ENCODE data around the gene TMEM123.

TMEM123 gene

DNA sequence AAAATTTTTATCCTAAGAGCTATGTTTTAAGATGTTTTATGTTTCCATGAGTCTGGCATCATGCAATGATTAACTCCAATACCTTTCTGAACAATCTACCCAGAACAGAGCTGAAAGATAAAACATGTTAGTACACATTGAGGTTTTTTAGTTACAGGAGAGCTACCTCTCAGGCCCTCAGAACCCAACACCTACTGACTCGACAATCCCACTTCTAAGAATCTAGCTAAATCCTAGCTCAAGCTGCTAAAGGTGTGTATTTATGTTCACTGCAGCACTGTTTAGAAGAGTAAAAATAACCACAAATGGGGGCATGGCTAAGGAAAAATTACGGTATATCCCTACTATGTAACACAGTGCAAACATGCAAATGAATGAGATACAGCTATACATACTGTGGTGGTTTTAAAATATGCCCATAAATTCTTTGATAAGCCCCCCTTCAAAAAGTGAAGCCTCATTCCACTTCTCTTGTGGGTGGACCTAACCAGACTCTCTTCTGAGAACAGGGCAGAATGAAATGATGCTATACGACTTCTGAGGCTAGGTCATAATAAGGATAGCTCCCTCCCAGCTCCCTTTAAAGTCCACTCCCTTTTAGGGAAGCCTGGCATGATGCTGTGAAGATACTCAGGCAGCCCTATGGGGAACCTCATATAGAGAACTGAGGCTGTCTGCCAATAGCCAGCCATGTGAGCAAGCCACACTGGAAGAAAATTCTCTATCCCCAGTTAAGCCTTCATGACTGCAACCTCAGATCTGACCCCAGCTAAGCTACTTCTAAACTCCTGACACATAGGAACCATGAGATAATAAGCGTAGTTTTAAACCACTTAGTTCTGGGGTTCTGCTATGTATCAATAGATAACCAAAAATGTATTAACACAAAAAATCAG lies 29.5 kb downstream of the TMEM123 start:
- no peak for DNase-seq

- DNase-seq: peak; percentile 27
These were observed 31.3 kb downstream of the TMEM123 start for GRCh38 chr11:102421261-102421660.

- no peak for DNase-seq
These were observed 32.0 kb downstream of the TMEM123 start for GRCh38 chr11:102420547-102420946.

DNA sequence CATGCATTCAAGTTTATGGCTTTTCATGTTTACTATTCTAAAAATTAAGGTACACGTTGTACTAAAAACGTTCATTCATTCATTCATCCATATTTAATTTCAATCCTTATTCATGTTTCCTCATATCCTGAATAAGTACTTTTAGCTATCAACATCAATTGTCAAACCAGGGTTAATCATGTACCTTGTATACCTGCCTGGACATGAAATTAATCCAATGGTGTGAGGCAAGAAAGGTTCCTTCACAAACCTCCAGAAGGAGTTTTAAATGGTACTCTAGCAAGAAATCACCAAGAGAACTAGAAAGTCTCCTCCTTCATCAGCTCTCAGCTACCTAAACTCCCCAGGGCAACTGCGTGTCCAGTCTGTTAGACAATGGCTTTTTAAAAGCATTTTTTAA lies 33.4 kb downstream of the TMEM123 start:
- no peak for DNase-seq

GRCh38 chr11:102416976-102417375 lies 35.6 kb downstream of the TMEM123 start:
- no peak for DNase-seq

GRCh38 chr11:102415304-102415916 lies 37.2 kb downstream of the TMEM123 start:
- no peak for DNase-seq

DNA sequence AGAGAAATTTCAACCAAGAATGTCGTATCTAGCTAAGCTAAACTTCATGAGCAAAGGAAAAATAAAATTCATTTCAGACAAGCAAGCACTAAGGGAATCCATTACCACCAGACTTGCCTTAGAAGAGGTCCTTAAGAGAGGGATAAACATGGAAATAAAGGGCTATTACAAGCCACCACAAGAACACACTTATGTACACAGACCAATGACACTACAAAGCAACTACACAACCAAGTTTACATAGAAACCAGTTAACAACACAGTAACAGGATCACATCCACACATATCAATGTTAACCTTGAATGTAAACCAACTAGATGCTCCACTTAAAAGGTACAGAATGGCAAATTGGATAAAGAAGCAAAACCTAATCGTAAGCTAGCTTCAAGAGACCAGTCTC lies 38.0 kb downstream of the TMEM123 start:
- DNase-seq: no peak

DNA sequence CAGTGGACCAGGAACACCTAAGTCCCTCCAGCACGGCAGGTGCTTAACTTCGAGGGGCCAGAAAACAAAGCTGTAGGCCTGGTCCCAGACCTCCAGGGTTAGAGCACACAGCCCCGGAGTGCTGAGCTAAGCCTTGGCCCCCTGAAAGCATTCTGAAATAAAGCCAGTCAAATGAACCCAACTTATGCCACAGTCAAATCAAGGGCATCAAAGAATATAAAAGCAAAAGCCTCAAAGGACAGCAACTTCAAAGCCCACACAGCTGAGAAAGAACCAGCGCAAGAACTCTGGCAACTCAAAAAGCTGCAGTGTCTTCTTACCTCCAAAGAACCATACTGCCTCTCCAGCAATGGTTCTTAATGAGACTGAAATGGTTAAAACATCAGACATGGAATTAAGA lies 39.1 kb downstream of the TMEM123 start:
- DNase-seq: peak; percentile 38

DNA sequence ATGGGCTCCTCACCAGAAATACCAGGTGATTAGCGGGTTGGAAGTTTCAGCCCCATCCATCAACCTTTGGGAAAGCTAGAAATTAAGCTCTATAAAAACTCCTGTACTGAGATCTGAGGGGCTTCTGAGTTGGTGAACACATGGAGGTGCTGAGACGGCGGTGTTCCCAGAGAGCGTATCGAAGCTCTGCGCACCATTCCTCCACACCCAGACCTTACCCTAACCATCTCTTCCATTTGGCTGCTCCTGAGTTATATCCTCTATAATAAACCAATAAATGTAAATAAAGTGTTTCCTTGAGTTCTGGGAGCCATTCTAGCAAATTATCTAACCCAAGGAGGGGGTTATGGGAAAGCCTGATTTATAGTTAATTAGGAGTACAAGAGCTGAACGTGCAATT lies 41.4 kb downstream of the TMEM123 start:
- DNase-seq: no peak

- no peak for DNase-seq
These were observed 42.2 kb downstream of the TMEM123 start for GRCh38 chr11:102410382-102410784.

- DNase-seq: no peak
These were observed 44.2 kb downstream of the TMEM123 start for GRCh38 chr11:102408339-102408738.

DNA sequence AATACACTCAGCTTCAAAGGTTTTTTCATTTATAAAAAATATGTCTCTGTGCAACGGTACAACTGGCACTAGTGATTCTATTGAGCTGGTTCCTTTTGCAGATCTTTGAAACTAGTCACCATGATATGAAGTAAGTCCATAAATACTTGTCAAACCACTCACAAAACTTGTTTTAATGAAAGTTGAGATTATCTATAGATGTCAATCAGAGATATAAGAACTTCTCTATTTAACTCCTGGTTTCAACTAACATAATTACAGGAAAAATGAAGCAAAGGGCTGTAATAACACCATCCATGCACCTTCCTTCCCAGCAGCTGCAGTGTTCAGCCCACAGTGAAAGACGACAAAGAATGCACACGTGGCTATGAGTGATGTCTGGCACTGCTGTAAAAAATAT lies 44.7 kb downstream of the TMEM123 start:
- DNase-seq: no peak

DNA sequence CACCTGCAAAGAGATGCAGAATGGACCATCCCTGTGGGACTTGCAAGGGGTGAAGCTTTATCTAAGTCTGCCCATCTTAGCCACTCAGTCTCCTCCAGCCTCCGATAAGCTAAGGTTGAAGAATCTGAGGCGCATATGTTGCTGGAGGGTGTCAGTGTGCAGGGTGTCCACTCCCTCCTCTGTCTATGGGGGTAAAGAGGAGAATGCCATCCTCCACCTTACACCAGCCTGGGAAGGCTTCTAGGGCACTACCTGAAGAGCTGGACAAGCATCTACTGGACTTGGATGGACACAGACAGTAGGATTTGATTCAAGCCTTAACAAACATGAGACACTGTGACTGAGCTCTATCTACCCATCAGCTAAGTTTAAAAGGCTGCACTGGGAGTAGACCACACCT lies 46.5 kb downstream of the TMEM123 start:
- DNase-seq: no peak

DNA sequence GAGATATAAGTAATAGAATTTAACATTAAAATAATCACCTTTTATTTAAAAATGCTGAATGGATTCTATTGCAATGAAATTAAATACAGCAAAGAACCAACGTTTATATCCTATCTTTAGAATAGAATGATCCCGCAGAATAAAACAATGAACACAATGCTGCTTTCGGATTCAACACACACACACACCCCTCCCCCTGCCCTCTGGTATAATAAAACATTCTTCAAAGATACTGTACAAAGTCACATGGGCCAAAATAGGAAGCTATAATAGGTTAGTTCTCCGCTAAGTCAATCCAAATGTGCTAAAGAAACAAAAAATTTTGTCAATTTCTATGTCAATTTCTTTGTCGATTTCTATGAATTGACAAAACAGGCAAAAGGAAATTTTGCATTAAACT lies 47.1 kb downstream of the TMEM123 start:
- no peak for DNase-seq

DNA sequence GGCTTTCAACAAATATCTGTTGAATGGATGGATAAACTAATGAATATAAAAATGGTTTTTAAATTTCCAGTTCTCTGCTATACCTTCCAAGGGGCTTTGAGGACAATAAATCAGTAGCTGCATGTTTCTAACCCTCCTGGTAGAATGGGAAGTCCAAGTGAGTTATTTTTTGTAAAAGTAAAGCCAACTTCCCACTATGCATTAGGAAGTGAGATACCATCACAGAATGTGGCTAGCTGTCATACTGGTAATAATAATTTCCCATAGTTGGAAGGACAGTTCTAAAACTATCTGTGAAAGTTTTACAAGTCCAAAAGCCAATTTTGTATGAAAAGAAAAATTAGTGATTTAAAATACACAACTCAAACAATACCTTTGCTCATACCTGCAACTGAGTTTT lies 50.0 kb downstream of the TMEM123 start:
- no peak for DNase-seq

DNA sequence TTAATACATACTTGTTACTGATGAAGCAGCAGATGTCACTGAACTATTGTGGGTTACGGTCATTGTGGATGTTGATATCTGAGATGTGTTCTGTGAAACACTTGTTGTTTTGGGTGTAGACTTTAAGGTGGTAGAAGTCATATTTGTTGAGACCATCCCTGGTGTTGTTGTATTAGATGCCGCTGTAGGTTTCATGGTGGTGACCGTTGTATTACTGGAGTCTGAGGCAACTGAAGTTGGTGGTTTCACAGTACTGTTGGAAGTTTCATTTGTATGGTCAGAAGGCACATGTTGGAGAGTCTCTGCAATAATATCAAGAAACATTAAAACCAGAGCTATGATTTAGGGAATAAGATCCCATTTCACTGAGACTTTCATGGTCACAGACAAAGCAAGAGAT lies 50.7 kb downstream of the TMEM123 start:
- DNase-seq: no peak

DNA sequence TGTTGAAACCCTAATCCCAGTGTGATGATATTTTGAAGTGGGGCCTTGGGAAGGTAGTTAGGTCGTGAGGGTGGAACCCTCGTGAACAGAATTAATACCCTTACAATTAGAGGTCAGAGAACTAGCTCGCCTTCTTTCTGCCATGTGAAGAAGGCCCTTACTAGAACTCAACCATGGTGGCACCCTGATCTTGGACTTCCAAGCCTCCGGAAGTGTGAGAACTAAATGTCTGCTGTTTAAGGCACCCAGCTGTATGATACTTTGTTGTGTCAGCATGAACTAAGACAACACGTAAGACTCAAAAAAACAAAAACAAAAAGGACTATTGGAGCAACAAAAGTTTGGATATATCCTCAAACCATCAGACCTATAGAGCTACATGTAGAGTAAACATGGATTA lies 52.0 kb downstream of the TMEM123 start:
- no peak for DNase-seq

DNA sequence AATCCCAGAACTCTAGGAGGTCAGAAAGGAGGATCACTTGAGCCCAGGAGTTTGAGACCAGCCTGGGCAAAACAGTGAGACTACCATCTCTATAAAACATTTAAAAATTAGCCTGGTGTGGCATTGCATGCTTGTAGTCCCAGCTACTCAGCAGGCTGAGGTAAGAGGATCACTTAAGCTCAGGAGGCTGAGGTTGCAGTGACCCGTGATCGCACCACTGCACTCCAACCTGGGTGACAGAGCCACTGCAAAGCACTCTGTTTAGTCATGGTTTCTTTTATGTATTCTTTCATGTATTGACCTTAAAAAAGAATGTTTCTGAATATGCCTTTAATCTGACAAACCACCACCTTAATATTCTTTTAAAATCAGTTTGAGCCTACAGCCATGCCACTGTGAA lies 53.4 kb downstream of the TMEM123 start:
- no peak for DNase-seq

- no peak for DNase-seq
These were observed 54.3 kb downstream of the TMEM123 start for GRCh38 chr11:102398297-102398696.

DNA sequence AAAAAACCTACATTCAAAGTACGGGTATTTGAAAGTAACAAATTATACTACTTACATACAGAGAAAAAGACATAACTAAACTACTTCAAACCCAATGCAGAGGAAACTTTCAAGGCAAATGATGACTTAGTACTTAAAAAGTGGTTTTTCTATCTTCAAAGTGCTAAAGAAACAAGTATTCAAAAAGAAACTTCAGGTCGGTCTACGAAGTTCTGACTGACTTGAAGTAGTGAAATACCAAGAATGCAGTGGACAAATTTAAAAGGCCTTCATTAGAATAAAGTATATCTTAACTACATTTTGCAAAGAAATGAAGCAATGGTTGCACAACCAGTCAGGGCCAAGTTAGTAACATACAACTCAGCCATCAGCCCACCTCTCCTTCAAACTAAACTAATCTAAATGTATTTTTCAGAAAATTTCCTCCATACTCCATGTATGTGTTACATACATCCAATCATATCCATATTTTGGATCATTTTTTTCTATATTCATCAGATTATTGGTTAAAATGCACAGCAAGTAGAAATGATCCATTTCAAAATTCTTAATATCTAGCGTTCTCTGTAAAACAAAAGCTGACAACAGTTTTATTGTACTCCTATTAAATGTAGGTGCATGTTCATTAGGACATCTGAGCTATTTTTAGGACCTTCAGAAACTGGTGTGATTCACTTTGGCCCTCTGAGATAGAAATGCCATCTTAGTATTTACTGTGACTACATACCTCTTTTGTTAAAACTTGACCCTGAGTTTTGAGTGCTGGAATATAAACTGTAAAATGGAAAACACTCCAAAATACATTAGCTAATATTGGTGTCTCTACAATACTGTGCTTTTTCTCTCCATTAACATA lies 55.6 kb downstream of the TMEM123 start:
- DNase-seq: no peak

DNA sequence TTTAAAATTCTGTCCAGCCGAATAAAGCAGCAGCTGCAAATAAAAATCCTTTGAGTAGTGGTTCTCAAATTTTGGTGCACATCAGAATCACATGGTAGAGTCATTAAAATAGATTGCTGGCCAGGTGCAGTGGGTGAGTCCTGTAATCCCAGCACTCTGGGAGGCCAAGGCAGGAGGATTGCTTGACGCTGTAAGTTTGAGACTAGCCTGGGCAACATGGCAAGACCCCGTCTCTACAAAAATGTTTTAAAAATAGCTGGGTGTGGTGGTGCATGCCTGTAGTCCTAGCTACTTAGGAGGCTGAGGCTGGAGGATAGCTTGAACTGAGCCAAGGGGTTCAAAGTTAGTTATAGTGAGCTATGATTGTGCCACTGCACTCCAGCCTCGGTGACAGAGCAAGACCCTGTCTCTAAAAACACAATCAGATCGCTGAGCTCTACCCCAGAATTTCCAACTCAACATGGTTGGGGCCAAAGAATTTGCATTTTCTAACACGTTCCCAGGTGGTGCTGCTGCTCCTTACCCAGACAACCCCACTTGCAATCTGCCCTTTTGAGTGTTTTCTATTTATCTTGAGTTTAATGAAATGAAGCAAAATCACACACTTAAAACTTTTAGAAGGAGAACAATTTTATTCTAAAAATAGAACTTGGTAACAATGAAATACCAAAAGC lies 56.7 kb downstream of the TMEM123 start:
- no peak for DNase-seq

DNA sequence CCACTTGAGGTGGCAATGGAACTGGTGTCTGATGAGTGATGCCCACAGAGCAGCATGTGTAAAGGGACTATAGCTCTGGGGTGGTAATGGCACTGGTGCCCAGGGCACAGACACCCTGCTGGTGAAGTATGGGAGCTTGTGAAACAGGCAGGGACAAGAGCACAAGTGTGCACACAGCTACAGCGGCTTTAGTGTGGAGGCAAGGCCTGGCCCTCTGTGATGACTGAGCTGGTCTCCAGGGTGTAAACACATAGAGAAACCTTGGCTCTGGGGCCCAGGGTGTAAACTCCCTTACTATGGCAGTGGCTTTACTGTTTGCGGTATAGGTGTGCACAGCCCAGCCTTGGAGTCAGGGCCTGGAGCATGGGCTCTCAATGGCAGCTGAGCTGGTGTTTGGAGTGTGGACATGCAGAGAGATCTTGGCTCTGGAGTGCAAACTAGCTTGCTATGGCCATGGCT lies 59.3 kb downstream of the TMEM123 start:
- DNase-seq: no peak

Data from CD4-positive, alpha-beta T cell treated with Interleukin-17A for 4 hours (primary cell).